Measurements from ENCODE around the gene CCDC57. TPM values are rescaled to one million over a fixed set of nuclear protein-coding genes. Genes with fewer than 3 reads are reported as not detected.

CCDC57 gene
- polyA plus RNA-seq, 3 donors = 17.1 to 43.8 (median 20.1) TPM

GRCh38 chr17:82242698-82242976 is 30.0 kb upstream of the CCDC57 start:
- peaks cover 61 to 69% of the 10 kb centered on the region in 2 donors for H3K36me3 ChIP-seq (replicated peaks in 1 of 2; ENCODE audit: control insufficient read depth in 1 of 2, insufficient read depth in 2 of 2, low read length in 2 of 2)
- peaks cover 88% of the 10 kb centered on the region for H3K79me2 ChIP-seq (ENCODE audit: insufficient read depth, low read length)
- no peak overlapping the region for H3K4me3 ChIP-seq (replicated peaks in 1 of 3; ENCODE audit: low read depth in 2 of 3, low read length in 3 of 3)
- H3K27me3 ChIP-seq (ENCODE audit: control insufficient read depth in 2 of 2, insufficient read depth in 2 of 2, low read length in 2 of 2) = no peaks in the 10 kb centered on the region
- Mint-ChIP-seq H3K9me3 (no peaks in the 10 kb centered on the region), H3K27me3 (ENCODE audit: low read depth in 3 of 3) (peaks cover 0 to 6% (median 0%) of the 10 kb centered on the region in 3 donors), H3K36me3 (peaks cover 53 to 67% of the 10 kb centered on the region in 2 donors), H3K4me3 (no peak overlapping the region), H3K27ac (peak overlapping the region in 4 of 7 donors; percentile 33 to 93 (median 46)), H3K4me1 (peaks cover 82% of the 10 kb centered on the region)
- peak overlapping the region; percentile 63 to 74 for H3K27ac ChIP-seq (ENCODE audit: low read depth in 1 of 2, low read length in 2 of 2)
- peak overlapping the region; percentile 2 for H3K4me2 ChIP-seq (replicated peaks; ENCODE audit: extremely low read depth, low read length, poor library complexity, severe bottlenecking)
- peaks cover 100% of the 10 kb centered on the region for H4K20me1 ChIP-seq (ENCODE audit: insufficient read depth, low read length)
- H2AFZ ChIP-seq (ENCODE audit: insufficient read depth, low read depth, low read length, poor library complexity, severe bottlenecking) = no peak overlapping the region
- no peak for DNase-seq
- TF ChIP-seq CTCF (IDR thresholded peaks at IDR 0.05) = no peak
- 92% methylated on average over 24 of the region's 24 CpGs for WGBS (ENCODE audit: insufficient coverage)
- H3K9me3 ChIP-seq (replicated peaks in 1 of 2; ENCODE audit: control insufficient read depth in 1 of 2, insufficient read depth in 1 of 2, low read length in 2 of 2) = no peaks in the 10 kb centered on the region
- H3K4me1 ChIP-seq (ENCODE audit: control insufficient read depth in 1 of 2, insufficient read depth in 2 of 2, low read length in 2 of 2) = peaks cover 59 to 71% of the 10 kb centered on the region in 2 donors
- intact Hi-C loops (cut with micrococcal nuclease) = loop anchor here (5.0 kb wide), 2 partner anchors 35 to 80 kb away; no protein-coding TSS in a partner anchor
- no peak overlapping the region for H3K9ac ChIP-seq (ENCODE audit: insufficient read depth, low read length, poor library complexity, severe bottlenecking)

- Histone ChIP-seq H3K36me3 (replicated peaks in 1 of 2; ENCODE audit: control insufficient read depth in 1 of 2, insufficient read depth in 2 of 2, low read length in 2 of 2) (peaks cover 60 to 68% of the 10 kb centered on the region in 2 donors), H3K27me3 (ENCODE audit: control insufficient read depth in 2 of 2, insufficient read depth in 2 of 2, low read length in 2 of 2) (no peaks in the 10 kb centered on the region), H3K4me3 (replicated peaks in 1 of 3; ENCODE audit: low read depth in 2 of 3, low read length in 3 of 3) (peak overlapping the region in 1 of 3 experiments; percentile 55), H3K9ac (ENCODE audit: insufficient read depth, low read length, poor library complexity, severe bottlenecking) (peak overlapping the region; percentile 43), H3K27ac (ENCODE audit: low read depth in 1 of 2, low read length in 2 of 2) (peak overlapping the region; percentile 63 to 74), H3K79me2 (ENCODE audit: insufficient read depth, low read length) (peaks cover 88% of the 10 kb centered on the region), H3K4me1 (ENCODE audit: control insufficient read depth in 1 of 2, insufficient read depth in 2 of 2, low read length in 2 of 2) (peaks cover 65 to 71% of the 10 kb centered on the region in 2 donors), H2AFZ (ENCODE audit: insufficient read depth, low read depth, low read length, poor library complexity, severe bottlenecking) (no peak overlapping the region), H4K20me1 (ENCODE audit: insufficient read depth, low read length) (peaks cover 100% of the 10 kb centered on the region), H3K4me2 (replicated peaks; ENCODE audit: extremely low read depth, low read length, poor library complexity, severe bottlenecking) (peak overlapping the region; percentile 70), H3K9me3 (replicated peaks in 1 of 2; ENCODE audit: control insufficient read depth in 1 of 2, insufficient read depth in 1 of 2, low read length in 2 of 2) (no peaks in the 10 kb centered on the region)
- DNase-seq = peak in 1 of 3 donors; percentile 43
- WGBS (ENCODE audit: insufficient coverage) = 39% methylated on average over 14 of the region's 20 CpGs
- H3K27me3 Mint-ChIP-seq (ENCODE audit: low read depth in 3 of 3) = peaks cover 0 to 6% (median 0%) of the 10 kb centered on the region in 3 donors
- peaks cover 51 to 65% of the 10 kb centered on the region in 2 donors for H3K36me3 Mint-ChIP-seq
- peaks cover 81% of the 10 kb centered on the region for H3K4me1 Mint-ChIP-seq
- no peaks in the 10 kb centered on the region for H3K9me3 Mint-ChIP-seq
- H3K27ac Mint-ChIP-seq = peak overlapping the region; percentile 80 to 93 (median 87)
- peak overlapping the region in 1 of 2 donors; percentile 69 for H3K4me3 Mint-ChIP-seq
- TF ChIP-seq CTCF (IDR thresholded peaks at IDR 0.05) = no peak
- intact Hi-C loops (cut with micrococcal nuclease) = loop anchor here (5.0 kb wide), 2 partner anchors 35 to 80 kb away; no protein-coding TSS in a partner anchor
These were observed 29.5 kb upstream of the CCDC57 start for GRCh38 chr17:82241926-82242697.

All from CD14-positive monocyte (primary cell).